AG09309 (cell line): Measurements from ENCODE around the gene MS4A1.

ENCODE experiments used
- DNase-seq: peaks from one replicate; pipeline ENCODE4 v3.0.0-alpha.2; 2010; ENCODE audit warnings: low read depth
- H3K4me3 ChIP-seq: 2 replicates; pipeline ENCODE4 v1.5.1; 2011; ENCODE audit warnings: mild to moderate bottlenecking, low read depth, low read length, moderate library complexity; ENCODE audit not compliant: control insufficient read depth
- TF ChIP-seq, protein P1 (sequence below): IDR thresholded peaks from 2 replicates; pipeline ENCODE4 v1.5.1; 2011; ENCODE audit warnings: mild to moderate bottlenecking, low read depth, low read length, inconsistent platforms; ENCODE audit not compliant: insufficient read depth, control insufficient read depth; ENCODE audit errors: missing control alignments

MS4A1 gene

DNA sequence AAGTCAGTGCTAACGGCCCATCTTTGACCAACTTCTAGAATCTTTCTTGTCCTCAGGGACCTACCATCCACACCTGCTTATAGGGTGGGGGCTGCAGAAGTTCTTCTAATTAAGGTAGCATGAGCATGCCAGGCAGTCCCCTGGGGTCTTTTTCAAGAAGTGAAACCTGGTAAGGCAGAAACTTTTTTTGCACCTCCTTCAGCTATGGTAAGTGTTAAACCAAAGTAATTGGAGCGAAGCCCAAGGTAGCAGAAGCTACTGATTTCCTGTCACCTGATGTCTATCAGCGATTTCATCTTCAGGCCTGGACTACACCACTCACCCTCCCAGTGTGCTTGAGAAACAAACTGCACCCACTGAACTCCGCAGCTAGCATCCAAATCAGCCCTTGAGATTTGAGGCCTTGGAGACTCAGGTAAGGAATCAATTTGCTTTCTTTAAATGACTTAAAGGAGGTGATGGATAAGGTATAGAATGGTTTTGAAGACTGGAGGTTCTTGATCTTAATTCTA lies at the start of gene MS4A1:
Gene MS4A1 (plus strand): TSS at position 317 of the 512 bp plus-strand sequence. CDS start 6,528 bp downstream, outside the sequence.
- H3K4me3 ChIP-seq, result no peak within 1 kb of the TSS
- no peak for DNase-seq
- TF ChIP-seq, protein P1, sequence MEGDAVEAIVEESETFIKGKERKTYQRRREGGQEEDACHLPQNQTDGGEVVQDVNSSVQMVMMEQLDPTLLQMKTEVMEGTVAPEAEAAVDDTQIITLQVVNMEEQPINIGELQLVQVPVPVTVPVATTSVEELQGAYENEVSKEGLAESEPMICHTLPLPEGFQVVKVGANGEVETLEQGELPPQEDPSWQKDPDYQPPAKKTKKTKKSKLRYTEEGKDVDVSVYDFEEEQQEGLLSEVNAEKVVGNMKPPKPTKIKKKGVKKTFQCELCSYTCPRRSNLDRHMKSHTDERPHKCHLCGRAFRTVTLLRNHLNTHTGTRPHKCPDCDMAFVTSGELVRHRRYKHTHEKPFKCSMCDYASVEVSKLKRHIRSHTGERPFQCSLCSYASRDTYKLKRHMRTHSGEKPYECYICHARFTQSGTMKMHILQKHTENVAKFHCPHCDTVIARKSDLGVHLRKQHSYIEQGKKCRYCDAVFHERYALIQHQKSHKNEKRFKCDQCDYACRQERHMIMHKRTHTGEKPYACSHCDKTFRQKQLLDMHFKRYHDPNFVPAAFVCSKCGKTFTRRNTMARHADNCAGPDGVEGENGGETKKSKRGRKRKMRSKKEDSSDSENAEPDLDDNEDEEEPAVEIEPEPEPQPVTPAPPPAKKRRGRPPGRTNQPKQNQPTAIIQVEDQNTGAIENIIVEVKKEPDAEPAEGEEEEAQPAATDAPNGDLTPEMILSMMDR, result no peak

DNA sequence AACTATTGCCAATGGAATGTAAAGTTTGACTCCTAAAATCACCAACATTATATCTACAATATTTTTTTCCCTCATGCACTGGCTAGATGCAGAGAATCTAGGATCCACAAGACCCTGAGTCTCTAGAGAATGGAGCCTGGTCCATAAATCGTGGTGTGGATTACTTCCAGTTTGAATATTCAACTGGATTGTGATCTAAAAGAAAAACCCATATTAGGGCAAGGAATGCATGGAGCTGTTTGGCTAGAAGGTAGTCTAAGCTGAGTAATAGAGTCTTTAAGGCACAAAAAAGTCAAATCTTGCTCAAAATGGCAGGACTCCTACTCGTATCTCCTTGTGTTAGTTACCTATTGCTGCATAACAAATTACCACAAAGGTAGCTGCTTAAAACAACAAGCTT lies 35.6 kb upstream of the MS4A1 start:
- no peak for DNase-seq
- H3K4me3 ChIP-seq, result no peak overlapping the region
- TF ChIP-seq, protein P1, result no peak

DNA sequence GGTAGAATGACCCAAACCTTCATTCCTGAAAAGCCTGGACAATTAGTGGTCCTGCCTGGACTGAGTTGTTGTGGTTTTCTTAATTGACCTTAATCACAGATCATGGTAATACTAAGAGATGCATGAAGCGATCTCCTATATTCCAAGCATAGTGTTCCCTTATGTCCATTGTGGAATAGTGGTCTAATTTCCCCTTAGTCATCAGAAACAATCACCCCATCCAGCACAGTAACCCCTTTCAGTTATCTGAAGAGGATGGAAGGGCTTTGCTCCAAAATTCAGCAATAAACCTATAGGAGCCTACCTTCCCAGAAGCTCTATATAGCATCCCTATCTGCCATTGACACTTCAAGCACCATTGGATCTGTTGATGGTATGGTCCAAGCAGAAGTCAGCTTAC lies 33.0 kb upstream of the MS4A1 start:
- TF ChIP-seq, protein P1, result no peak
- no peak for DNase-seq

DNA sequence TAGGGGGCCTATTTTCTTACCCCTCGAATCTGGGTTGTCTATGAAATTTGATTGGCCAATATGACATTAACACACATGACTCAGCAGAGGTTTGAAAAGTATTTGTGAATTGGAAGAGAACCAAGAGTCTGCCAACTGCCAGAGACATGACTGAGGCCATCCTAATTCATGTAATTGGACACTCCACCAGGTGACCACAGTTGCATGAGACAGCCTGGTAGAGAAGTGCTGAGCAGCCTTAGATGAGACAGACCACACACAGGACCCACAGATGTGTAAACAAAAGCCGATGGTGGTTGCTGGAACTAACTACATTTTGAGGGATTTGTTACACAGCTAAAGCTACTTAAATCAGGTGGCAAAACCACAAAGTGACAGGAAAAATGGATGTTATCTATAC lies 27.1 kb upstream of the MS4A1 start:
- no peak for DNase-seq
- no peak overlapping the region for H3K4me3 ChIP-seq
- TF ChIP-seq, protein P1, result no peak

More for the DNA sequence above, 33.0 kb upstream of the MS4A1 start:
- H3K4me3 ChIP-seq, result no peak overlapping the region

DNA sequence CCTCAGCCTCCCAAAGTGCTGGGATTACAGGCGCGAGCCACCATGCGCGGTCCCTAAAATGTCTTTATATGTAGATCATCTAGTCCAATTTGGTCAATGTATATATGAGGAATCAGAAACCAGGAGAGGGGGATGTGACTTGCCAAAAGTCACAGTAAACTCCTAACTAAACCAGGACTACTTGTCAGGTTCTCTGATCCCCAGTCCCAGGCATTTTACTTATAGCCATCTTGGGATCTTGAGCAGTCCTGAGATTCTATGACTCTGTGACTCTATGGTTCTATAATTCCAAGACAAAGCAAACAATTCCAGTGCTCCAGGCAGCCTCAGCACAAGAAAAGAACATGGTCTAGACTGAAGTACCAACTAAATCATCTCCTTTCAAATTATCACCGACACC lies 26.4 kb upstream of the MS4A1 start, which contains the start of gene MS4A5:
Gene MS4A5 (plus strand): TSS at position 301 of the 400 bp plus-strand sequence. CDS start 103 bp downstream, outside the sequence.
- TF ChIP-seq, protein P1, result no peak
- no peak for DNase-seq
- no peak within 1 kb of the TSS for H3K4me3 ChIP-seq

DNA sequence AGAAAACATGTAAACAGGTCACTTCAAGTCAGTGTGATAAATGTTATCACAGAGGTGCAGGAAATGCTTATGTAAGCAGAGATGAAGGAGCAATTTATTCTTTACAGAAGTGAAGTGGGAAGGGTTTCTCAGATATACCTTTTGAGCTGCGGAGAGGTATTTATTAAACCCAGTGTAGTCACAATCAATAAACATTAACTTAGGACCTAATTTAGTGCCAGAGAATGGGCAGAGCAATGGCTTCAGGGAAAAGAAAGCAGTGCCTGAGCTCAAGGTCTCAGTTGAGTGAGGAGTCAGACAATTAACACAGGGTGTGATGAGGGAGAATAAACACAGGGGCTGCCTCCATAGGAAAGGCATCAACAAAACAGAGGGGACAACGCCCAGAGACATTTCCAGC lies 24.4 kb upstream of the MS4A1 start:
- TF ChIP-seq, protein P1, result no peak
- no peak overlapping the region for H3K4me3 ChIP-seq
- no peak for DNase-seq
